ENCODE data around the gene RASGRF2.

The RASGRF2 gene

DNA sequence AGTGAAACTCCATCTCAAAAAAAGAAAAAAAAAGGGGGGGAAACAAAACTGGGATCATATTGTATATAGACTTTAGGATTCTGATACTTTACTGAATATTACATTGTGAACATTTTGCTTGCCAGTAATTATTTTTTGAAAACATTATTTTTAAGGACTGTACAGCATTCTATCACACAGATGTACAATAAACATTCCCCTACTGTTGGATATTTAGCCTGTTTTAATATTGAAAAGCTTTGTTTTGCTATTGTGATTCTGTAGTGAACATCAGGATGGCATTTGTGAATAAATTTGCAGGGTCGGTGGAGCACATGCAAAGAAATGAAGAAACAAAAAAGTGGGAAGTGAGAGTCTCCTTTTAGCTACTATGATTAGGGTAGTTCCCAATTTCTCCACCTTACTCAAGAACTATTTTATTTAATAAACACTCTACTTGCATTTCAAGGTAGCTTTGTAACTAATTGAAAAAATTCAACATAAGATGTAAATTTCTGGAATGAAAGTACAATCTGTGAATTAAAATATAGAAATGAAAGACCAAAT lies 18.7 kb downstream of the RASGRF2 start:
- no peaks in the 10 kb centered on the region for H3K4me1 ChIP-seq (ENCODE audit: control insufficient read depth in 1 of 2, insufficient read depth in 1 of 2, low read depth in 1 of 2, low read length in 1 of 2)
- no peaks in the 10 kb centered on the region for H3K27me3 ChIP-seq
- no peaks in the 10 kb centered on the region for H3K36me3 ChIP-seq
- TF ChIP-seq CTCF (IDR thresholded peaks at IDR 0.05): no peak
- no peak overlapping the region for H3K4me3 ChIP-seq (ENCODE audit: low read depth in 1 of 2, low read length in 1 of 2)
- H3K9me3 ChIP-seq: no peaks in the 10 kb centered on the region
- H3K27ac ChIP-seq: no peak overlapping the region

GRCh38 chr5:80982093-80982492 lies 21.9 kb downstream of the RASGRF2 start:
- Histone ChIP-seq H3K9me3 (no peaks in the 10 kb centered on the region), H3K27ac (no peak overlapping the region), H3K36me3 (no peaks in the 10 kb centered on the region), H3K27me3 (no peaks in the 10 kb centered on the region), H3K4me3 (ENCODE audit: low read depth in 1 of 2, low read length in 1 of 2) (no peak overlapping the region), H3K4me1 (ENCODE audit: control insufficient read depth in 1 of 2, insufficient read depth in 1 of 2, low read depth in 1 of 2, low read length in 1 of 2) (no peaks in the 10 kb centered on the region)
- TF ChIP-seq CTCF (IDR thresholded peaks at IDR 0.05): no peak

DNA sequence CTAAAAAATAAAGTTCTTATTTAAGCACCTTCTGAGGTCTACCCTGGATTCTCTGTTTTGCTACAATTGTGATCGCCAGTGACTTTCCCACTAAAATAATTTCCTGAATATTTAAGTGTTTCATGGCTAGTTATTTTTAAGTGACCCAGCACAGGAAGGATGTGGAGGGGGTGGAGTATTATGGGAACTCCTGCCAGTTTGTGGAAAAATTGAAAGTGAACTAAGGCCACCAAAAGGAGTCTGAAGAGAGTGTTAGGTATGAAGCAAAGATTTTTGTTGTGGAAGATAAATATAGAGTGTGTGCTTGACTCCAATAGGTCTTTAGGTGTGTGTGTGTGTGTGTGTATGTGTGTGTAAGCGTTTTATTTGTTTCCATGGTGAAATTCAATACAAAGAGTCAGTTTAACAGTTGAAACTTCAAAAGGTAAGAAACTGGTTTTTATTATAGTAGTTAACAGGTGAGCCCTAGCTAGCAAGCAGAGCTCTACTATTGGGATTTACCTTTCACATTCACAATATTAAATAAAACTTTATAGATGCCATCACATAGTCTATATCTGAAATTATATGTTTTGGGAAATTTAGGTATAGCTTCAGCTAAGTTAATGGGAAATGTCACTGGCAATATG lies 25.6 kb downstream of the RASGRF2 start:
- no peaks in the 10 kb centered on the region for H3K27me3 ChIP-seq
- H3K36me3 ChIP-seq: no peaks in the 10 kb centered on the region
- no peaks in the 10 kb centered on the region for H3K9me3 ChIP-seq
- peaks cover 3 to 10% of the 10 kb centered on the region in 2 experiments for H3K4me1 ChIP-seq (ENCODE audit: control insufficient read depth in 1 of 2, insufficient read depth in 1 of 2, low read depth in 1 of 2, low read length in 1 of 2)
- no peak overlapping the region for H3K4me3 ChIP-seq (ENCODE audit: low read depth in 1 of 2, low read length in 1 of 2)
- TF ChIP-seq CTCF (IDR thresholded peaks at IDR 0.05): no peak
- H3K27ac ChIP-seq: no peak overlapping the region

GRCh38 chr5:80986382-80986781 lies 26.2 kb downstream of the RASGRF2 start:
- Histone ChIP-seq H3K27me3 (no peaks in the 10 kb centered on the region), H3K9me3 (no peaks in the 10 kb centered on the region), H3K36me3 (no peaks in the 10 kb centered on the region), H3K27ac (no peak overlapping the region), H3K4me1 (ENCODE audit: control insufficient read depth in 1 of 2, insufficient read depth in 1 of 2, low read depth in 1 of 2, low read length in 1 of 2) (peaks cover 3 to 10% of the 10 kb centered on the region in 2 experiments), H3K4me3 (ENCODE audit: low read depth in 1 of 2, low read length in 1 of 2) (no peak overlapping the region)
- no peak for TF ChIP-seq CTCF (IDR thresholded peaks at IDR 0.05)

DNA sequence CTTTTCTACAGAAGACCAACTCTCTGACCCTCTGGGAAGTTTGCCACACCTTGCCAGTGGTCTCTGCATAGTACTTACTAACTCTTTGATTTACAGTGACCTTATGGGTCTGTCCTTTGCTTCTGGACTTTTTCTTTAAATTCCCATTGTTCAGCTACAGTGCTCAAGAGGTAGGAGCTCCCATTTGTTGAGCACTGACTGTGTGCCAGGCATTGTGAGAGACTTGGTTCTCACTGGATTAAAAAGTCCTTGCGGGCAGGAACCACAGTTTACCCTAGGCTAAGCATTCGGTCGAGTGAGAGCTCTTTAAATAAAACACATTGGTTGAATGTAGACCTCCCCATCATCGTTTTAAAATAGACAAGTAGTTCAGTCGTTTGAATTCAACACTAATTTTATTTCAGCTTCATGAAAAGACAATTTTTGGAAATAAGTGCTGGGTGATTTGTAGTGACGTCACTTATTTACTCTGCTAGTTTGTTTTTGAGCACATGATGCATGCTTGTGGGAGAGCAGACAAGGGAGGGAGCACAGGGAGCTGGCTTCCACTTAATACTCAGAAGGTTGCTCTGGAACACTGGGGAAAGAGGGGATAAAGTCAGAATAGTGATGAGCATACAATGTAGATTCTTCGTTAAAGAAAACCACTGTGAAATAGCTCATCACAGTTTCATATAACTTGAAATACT lies 27.1 kb downstream of the RASGRF2 start:
- Histone ChIP-seq H3K4me3 (ENCODE audit: low read depth in 1 of 2, low read length in 1 of 2) (no peak overlapping the region), H3K4me1 (ENCODE audit: control insufficient read depth in 1 of 2, insufficient read depth in 1 of 2, low read depth in 1 of 2, low read length in 1 of 2) (peaks cover 3 to 10% of the 10 kb centered on the region in 2 experiments), H3K36me3 (no peaks in the 10 kb centered on the region), H3K27ac (no peak overlapping the region), H3K27me3 (no peaks in the 10 kb centered on the region), H3K9me3 (no peaks in the 10 kb centered on the region)
- TF ChIP-seq CTCF (IDR thresholded peaks at IDR 0.05): no peak
